ENCODE measurements around the gene OR9Q1. TPM values are rescaled to one million over a fixed set of nuclear protein-coding genes. Genes with fewer than 3 reads are reported as not detected.

OR9Q1 gene
- total RNA-seq, 1 donor from 2014 or later, result not detected

- intact Hi-C loops (cut with micrococcal nuclease), result no loop called here
- ATAC-seq (no peak), DNase-seq (no peak)
These were observed 73.8 kb downstream of the OR9Q1 start for GRCh38 chr11:58097437-58097836.

DNA sequence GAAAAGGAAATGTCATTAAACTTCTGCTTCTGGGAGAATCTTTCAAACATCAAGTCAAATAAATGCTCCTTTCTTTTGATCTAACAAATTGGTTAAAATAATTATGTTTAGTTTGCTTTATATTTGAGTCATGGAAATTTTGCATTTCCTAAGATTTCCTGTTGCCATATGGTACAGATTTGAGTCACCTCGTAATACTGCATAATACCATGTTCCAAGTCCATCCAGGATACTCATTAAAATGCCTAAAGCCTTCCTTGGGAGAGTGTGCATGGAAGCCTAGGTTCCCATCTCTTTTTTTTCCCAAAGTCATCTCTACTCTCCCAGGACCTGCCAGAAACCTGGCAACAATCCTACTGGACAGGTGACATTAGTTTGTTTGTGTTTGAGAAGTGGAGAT is 97.4 kb downstream of the OR9Q1 start:
- ATAC-seq (no peak), DNase-seq (no peak)
- intact Hi-C loops (cut with micrococcal nuclease), result no loop called here

- intact Hi-C loops (cut with micrococcal nuclease), result no loop called here
- DNase-seq (no peak), ATAC-seq (no peak)
These were observed 101.8 kb downstream of the OR9Q1 start, which contains the start of gene OR9I1 for GRCh38 chr11:58125469-58125868. Gene OR9I1 (minus strand): TSS chr11:58125530. CDS start chr11:58119444, 6,086 bp downstream.

GRCh38 chr11:58127350-58127749 is 103.7 kb downstream of the OR9Q1 start:
- no peak for ATAC-seq
- intact Hi-C loops (cut with micrococcal nuclease), result no loop called here

DNA sequence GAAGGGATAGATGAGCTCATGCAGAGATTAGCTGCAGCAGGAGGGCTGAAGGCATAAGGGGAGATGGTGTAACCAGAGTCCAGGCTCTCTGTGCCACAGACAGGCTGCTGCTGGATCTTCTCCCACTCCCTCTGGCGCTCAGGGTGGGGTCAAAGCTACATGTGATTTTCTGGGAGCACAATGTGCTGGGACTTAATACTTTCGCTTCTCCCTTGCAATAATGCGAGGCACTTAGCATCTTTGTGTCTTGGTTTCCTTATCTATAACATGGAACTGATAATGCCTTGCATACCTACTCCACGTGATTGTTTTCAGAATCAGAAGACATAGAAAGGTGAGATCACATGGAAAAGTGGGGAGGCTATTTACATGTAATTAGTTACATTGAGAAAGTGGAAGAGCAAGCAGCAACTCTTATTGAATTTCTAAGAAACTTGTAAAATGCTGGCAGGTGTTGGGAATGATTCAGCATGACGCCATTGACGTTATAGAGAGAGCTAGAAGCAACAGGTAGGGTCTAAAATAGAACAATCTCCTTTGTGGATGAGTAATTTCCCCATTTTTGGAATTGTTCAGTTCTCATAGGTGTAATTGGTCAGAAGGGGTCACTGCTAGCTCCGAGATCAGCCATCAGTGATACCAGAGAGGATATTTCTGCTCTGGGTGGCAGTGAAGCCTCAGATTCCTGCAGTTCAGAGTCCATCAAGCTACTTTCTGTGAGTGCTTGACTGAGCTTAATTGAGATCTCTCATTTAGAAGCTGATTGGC is 109.8 kb downstream of the OR9Q1 start:
- ATAC-seq (no peak), DNase-seq (no peak)
- intact Hi-C loops (cut with micrococcal nuclease), result no loop called here

More at GRCh38 chr11:58127350-58127749, 103.7 kb downstream of the OR9Q1 start:
- DNase-seq, result no peak

DNA sequence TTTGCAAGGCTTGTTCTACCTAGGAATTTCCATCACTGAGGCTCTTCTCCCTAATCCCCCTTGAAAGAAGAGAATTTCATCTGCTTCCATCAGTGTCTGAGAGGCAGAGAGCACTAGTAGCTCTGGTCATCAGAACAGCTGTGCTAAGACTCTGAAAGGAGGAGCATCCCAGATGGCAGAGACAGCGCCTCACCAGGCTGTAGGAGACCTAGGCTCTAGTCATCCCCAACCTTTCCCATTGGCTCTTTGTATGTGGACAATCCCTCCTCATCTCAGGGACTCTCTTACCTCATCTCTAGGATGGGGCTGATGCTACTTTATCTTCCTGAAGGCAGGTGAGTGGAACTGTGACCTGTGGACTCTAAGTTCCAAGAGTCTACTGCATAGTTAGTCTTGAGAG is 110.5 kb downstream of the OR9Q1 start:
- intact Hi-C loops (cut with micrococcal nuclease), result no loop called here

DNA sequence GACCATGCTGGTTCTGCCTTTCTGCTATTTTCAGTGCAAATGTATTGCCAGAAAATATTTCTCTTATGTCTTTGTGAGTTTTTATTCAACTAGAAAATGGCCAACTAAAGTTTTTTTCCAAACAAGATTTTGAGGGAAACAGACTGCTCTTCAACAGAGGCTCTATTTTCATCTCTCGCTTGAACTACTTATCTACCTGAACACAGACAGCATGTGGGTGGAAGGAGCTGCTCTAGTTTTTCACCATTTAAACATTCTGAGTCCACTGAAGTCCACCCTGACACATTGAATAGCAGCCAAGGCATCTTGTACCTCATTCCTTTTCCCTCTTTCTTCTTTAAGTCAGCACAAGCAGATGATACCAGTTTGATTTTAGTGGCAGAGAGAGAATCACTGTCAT is 111.5 kb downstream of the OR9Q1 start:
- DNase-seq (no peak), ATAC-seq (no peak)
- intact Hi-C loops (cut with micrococcal nuclease), result no loop called here

More for the DNA sequence above, 110.5 kb downstream of the OR9Q1 start:
- no peak for ATAC-seq
- no peak for DNase-seq

- intact Hi-C loops (cut with micrococcal nuclease), result no loop called here
- no peak for ATAC-seq
- DNase-seq, result no peak
These were observed 119.1 kb downstream of the OR9Q1 start for GRCh38 chr11:58142761-58143160.

DNA sequence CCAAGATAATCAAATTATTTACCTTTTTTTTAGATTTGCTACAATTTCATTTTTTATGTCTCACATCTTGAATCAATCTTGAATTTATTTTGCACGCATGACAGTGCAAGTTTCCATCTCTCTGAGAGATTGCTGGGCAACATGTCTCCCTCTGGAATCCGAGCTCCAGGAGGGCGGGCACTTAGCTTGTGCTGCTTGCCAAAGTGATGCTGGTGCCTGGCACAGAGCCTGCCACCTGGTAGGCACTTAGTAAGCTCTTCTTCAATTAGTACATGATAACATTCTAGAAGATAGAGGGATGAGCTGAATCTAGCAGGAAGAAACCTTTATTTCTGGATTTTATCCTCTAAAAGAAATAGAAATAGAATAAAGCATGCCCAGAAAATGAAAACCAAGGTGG is 129.1 kb downstream of the OR9Q1 start:
- DNase-seq (no peak), ATAC-seq (no peak)
- intact Hi-C loops (cut with micrococcal nuclease), result no loop called here

GRCh38 chr11:58164389-58164788 is 140.7 kb downstream of the OR9Q1 start:
- ATAC-seq, result no peak
- intact Hi-C loops (cut with micrococcal nuclease), result no loop called here
- DNase-seq, result no peak

GRCh38 chr11:58164990-58165389 is 141.3 kb downstream of the OR9Q1 start:
- DNase-seq (no peak), ATAC-seq (no peak)
- intact Hi-C loops (cut with micrococcal nuclease), result no loop called here

GRCh38 chr11:58165504-58166106 is 141.9 kb downstream of the OR9Q1 start:
- intact Hi-C loops (cut with micrococcal nuclease), result no loop called here
- ATAC-seq (no peak), DNase-seq (no peak)

- DNase-seq, result no peak
- no peak for ATAC-seq
- intact Hi-C loops (cut with micrococcal nuclease), result no loop called here
These were observed 153.9 kb downstream of the OR9Q1 start for GRCh38 chr11:58177409-58178054.

GRCh38 chr11:58178444-58178843 is 154.8 kb downstream of the OR9Q1 start:
- ATAC-seq (no peak), DNase-seq (no peak)
- intact Hi-C loops (cut with micrococcal nuclease), result no loop called here

DNA sequence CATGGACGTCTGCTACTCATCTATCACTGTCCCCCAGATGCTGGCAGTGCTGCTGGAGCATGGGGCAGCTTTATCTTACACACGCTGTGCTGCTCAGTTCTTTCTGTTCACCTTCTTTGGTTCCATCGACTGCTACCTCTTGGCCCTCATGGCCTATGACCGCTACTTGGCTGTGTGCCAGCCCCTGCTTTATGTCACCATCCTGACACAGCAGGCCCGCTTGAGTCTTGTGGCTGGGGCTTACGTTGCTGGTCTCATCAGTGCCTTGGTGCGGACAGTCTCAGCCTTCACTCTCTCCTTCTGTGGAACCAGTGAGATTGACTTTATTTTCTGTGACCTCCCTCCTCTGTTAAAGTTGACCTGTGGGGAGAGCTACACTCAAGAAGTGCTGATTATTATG is 156.0 kb downstream of the OR9Q1 start:
- DNase-seq, result peak; percentile 28
- intact Hi-C loops (cut with micrococcal nuclease), result no loop called here

GRCh38 chr11:58186938-58187337 is 163.3 kb downstream of the OR9Q1 start:
- intact Hi-C loops (cut with micrococcal nuclease), result no loop called here
- DNase-seq (no peak), ATAC-seq (peak; percentile 56)

More for the DNA sequence above, 156.0 kb downstream of the OR9Q1 start:
- ATAC-seq, result no peak

GRCh38 chr11:58188770-58189169 is 165.1 kb downstream of the OR9Q1 start, which contains the start of gene OR9Q2:
Gene OR9Q2 (plus strand): TSS chr11:58189070. CDS start chr11:58190491, 1,421 bp downstream.
- ATAC-seq, result no peak
- intact Hi-C loops (cut with micrococcal nuclease), result no loop called here
- DNase-seq, result no peak

- ATAC-seq (no peak), DNase-seq (no peak)
- intact Hi-C loops (cut with micrococcal nuclease), result no loop called here
These were observed 168.5 kb downstream of the OR9Q1 start for GRCh38 chr11:58192229-58192628.

DNA sequence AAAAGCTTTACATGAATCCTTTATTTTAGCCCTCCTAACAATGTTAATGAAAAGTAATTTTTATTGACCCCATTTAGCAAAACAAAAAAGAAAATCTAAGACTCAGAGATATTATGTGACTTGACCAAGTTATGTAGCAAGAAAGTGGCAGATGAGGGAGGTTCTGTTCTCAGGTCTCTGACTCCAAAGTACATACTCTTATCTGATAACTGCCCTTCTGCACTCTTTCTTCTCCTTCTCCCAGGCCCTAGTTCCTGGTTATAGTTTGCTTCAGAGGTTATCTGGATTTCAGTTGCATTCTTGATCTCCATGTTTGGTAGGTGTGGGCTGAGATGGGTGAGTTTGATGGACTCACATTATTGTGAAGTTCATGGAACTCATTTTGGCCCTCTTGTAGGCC is 169.7 kb downstream of the OR9Q1 start:
- DNase-seq (no peak), ATAC-seq (no peak)
- intact Hi-C loops (cut with micrococcal nuclease), result no loop called here

DNA sequence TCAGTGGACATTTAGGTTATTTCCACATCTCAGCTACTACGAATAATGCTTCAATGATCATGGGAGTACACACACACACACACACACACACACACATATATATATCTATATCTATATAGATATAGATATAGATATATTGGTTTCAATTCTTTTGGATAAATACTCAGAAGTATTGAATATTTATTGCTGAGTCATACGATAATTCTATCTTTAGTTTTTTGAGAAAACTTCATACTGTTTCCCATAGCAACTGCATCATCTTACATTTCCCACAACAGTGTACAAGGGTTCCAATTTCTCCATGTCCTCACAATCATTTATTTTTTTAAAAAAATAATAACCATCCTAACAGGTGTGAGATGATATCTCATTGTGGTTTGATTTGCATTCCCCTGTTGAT is 172.3 kb downstream of the OR9Q1 start:
- DNase-seq (no peak), ATAC-seq (no peak)
- intact Hi-C loops (cut with micrococcal nuclease), result no loop called here
